Fibroblast of skin of right biceps (primary cell): ENCODE data around the gene TMEM89.

Experiments used
- DNase-seq: peaks from one replicate; pipeline ENCODE4 v3.0.0-alpha.2; 2013

The TMEM89 gene

GRCh38 chr3:48639944-48640606 lies 18.5 kb upstream of the TMEM89 start:
- DNase-seq, result no peak

- no peak for DNase-seq
These were observed 15.7 kb upstream of the TMEM89 start for GRCh38 chr3:48637305-48637704.

GRCh38 chr3:48636149-48636655 lies 14.6 kb upstream of the TMEM89 start:
- peak; percentile 1 for DNase-seq

GRCh38 chr3:48635222-48636021 lies 13.9 kb upstream of the TMEM89 start, which contains the start of gene SLC26A6:
Gene SLC26A6, minus strand, starts transcription at chr3:48635461. Its CDS starts 68 bp downstream, at chr3:48635393.
- DNase-seq, result peak; percentile 95

GRCh38 chr3:48634661-48635221 lies 13.2 kb upstream of the TMEM89 start:
- peak; percentile 74 for DNase-seq

GRCh38 chr3:48633743-48634142 lies 12.2 kb upstream of the TMEM89 start:
- DNase-seq, result no peak

GRCh38 chr3:48633256-48633655 lies 11.7 kb upstream of the TMEM89 start:
- DNase-seq, result no peak

- DNase-seq, result no peak
These were observed 10.2 kb upstream of the TMEM89 start for GRCh38 chr3:48631516-48632448.

GRCh38 chr3:48630833-48631232 lies 9.3 kb upstream of the TMEM89 start:
- DNase-seq, result no peak

- no peak for DNase-seq
These were observed 8.8 kb upstream of the TMEM89 start for GRCh38 chr3:48630407-48630806.

GRCh38 chr3:48629894-48630293 lies 8.3 kb upstream of the TMEM89 start:
- no peak for DNase-seq

GRCh38 chr3:48628277-48629017 lies 6.9 kb upstream of the TMEM89 start:
- DNase-seq, result no peak

- DNase-seq, result no peak
These were observed 4.0 kb upstream of the TMEM89 start for GRCh38 chr3:48625600-48625999.

- DNase-seq, result no peak
These were observed 3.2 kb upstream of the TMEM89 start for GRCh38 chr3:48624767-48625166.

- no peak for DNase-seq
These were observed 2.4 kb upstream of the TMEM89 start for GRCh38 chr3:48623851-48624547.

GRCh38 chr3:48619541-48620524 lies 1.7 kb downstream of the TMEM89 start:
- DNase-seq, result no peak

GRCh38 chr3:48617559-48617958 lies 4.0 kb downstream of the TMEM89 start:
- DNase-seq, result no peak

- peak; percentile 69 for DNase-seq
These were observed 7.5 kb downstream of the TMEM89 start for GRCh38 chr3:48614044-48614443.

GRCh38 chr3:48612309-48612708 lies 9.3 kb downstream of the TMEM89 start:
- no peak for DNase-seq
